ENCODE data around the gene HOXC5. TPM values are rescaled to one million over a fixed set of nuclear protein-coding genes. Genes with fewer than 3 reads are reported as not detected.

The HOXC5 gene
- total RNA-seq, 2 experiments from 2014 or later, result not detected

DNA sequence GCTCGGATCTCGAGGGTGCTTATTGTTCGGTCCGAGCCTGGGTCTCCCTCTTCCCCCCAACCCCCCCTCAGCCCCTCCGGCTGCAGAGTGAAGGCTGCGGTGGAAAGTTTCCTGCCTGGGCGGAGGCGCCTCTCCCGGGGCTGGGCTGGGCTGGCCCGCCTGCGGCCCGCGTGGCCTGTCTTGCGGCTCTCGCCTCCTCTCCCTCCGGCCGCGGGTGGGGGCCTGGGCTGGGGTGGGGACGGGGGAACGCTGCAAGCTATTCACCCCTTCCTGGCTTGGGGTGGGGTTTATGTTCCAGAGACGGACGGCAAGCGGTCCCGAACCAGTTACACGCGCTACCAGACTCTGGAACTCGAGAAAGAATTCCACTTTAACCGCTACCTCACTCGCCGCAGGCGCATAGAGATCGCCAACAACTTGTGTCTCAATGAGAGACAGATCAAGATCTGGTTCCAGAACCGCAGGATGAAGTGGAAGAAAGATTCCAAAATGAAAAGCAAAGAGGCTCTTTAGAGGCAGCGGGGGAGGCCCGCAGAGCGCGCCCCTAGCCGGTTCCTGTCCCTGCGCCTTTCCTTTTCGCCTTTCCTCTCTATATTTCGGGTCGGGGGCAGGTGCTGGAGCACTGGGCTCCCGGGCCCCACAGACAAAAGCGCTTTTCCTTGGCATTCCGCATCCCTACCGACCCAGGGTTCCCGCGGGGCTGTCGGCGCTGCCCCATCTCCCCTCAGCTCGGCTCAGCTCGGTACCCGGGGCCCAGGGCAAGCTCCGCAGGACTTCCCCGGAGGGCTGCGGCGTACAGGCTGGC lies 1.3 kb downstream of the HOXC5 start:
- Histone ChIP-seq H3K27me3 (ENCODE audit: control insufficient read depth in 1 of 2, insufficient read depth in 2 of 2, low read length in 2 of 2) (peaks cover 91 to 98% of the 10 kb centered on the region in 2 experiments), H3K27ac (ENCODE audit: low read depth in 1 of 2, low read length in 2 of 2) (no peak overlapping the region), H3K4me1 (ENCODE audit: insufficient read depth, low read length) (peaks cover 40% of the 10 kb centered on the region), H3K4me3 (ENCODE audit: low read length) (no peak overlapping the region), H3K9me3 (ENCODE audit: control insufficient read depth in 1 of 2, insufficient read depth in 1 of 2, low read length in 2 of 2) (peaks cover 10 to 50% of the 10 kb centered on the region in 2 experiments), H3K36me3 (ENCODE audit: insufficient read depth, low read length) (no peaks in the 10 kb centered on the region)
- DNase-seq, result no peak
- intact Hi-C loops (cut with DNase I, micrococcal nuclease), result loop anchor here (2.0 kb wide), 1 partner anchor 157 kb away; no protein-coding TSS in a partner anchor
- Mint-ChIP-seq H3K4me3 (peak overlapping the region; percentile 20), H3K4me1 (ENCODE audit: low read depth) (peaks cover 15% of the 10 kb centered on the region), H3K9me3 (peaks cover 2% of the 10 kb centered on the region), H3K27me3 (peaks cover 97% of the 10 kb centered on the region), H3K27ac (no peak overlapping the region), H3K36me3 (ENCODE audit: low read depth) (no peaks in the 10 kb centered on the region)
- POLR2A ChIA-PET, result interaction anchor here (1.0 kb wide), 1 partner anchor 11 kb away, joined by 4 read pairs; no protein-coding TSS in a partner anchor
- CTCF ChIA-PET, result interaction anchor here (1.3 kb wide), 1 partner anchor 174 kb away, joined by 3 read pairs; no protein-coding TSS in a partner anchor
- ATAC-seq (ENCODE audit: poor library complexity), result peak; percentile 16
- TF ChIP-seq, protein P1, sequence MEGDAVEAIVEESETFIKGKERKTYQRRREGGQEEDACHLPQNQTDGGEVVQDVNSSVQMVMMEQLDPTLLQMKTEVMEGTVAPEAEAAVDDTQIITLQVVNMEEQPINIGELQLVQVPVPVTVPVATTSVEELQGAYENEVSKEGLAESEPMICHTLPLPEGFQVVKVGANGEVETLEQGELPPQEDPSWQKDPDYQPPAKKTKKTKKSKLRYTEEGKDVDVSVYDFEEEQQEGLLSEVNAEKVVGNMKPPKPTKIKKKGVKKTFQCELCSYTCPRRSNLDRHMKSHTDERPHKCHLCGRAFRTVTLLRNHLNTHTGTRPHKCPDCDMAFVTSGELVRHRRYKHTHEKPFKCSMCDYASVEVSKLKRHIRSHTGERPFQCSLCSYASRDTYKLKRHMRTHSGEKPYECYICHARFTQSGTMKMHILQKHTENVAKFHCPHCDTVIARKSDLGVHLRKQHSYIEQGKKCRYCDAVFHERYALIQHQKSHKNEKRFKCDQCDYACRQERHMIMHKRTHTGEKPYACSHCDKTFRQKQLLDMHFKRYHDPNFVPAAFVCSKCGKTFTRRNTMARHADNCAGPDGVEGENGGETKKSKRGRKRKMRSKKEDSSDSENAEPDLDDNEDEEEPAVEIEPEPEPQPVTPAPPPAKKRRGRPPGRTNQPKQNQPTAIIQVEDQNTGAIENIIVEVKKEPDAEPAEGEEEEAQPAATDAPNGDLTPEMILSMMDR (IDR thresholded peaks at IDR 0.05), result no peak

DNA sequence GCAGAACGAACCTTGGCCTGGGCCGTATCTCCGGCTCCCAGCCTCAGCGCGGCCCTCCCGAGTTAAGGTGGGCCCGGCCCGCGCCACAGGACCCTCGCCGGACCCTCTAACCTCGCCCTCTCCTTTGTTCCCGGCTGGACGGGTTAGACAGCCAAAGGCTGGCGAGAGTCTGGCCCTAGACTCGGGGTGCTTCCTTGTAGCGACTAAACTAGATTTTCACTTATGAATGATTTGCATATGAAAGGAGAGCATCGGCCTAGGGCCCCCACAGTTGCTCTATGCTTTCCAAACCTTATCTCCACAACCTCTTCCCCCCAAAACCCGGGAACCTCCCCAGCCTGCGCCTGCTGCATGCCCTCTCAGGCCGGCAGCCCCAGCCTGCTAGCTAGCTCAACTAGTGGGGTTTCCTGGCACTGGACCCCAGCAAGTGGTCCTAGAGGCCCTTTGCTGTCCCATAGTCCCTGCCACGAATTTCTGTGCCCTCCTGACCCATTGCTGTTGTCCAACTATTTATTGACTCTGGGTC lies 2.0 kb downstream of the HOXC5 start:
- POLR2A ChIA-PET, result interaction anchor here (1.0 kb wide), 1 partner anchor 11 kb away, joined by 4 read pairs; no protein-coding TSS in a partner anchor
- Mint-ChIP-seq H3K4me3 (peak overlapping the region; percentile 54), H3K27me3 (peaks cover 97% of the 10 kb centered on the region), H3K27ac (no peak overlapping the region), H3K4me1 (ENCODE audit: low read depth) (peaks cover 9% of the 10 kb centered on the region), H3K36me3 (ENCODE audit: low read depth) (no peaks in the 10 kb centered on the region), H3K9me3 (peaks cover 2% of the 10 kb centered on the region)
- TF ChIP-seq, protein P1 (IDR thresholded peaks at IDR 0.05), result no peak
- Histone ChIP-seq H3K27ac (ENCODE audit: low read depth in 1 of 2, low read length in 2 of 2) (no peak overlapping the region), H3K36me3 (ENCODE audit: insufficient read depth, low read length) (no peaks in the 10 kb centered on the region), H3K27me3 (ENCODE audit: control insufficient read depth in 1 of 2, insufficient read depth in 2 of 2, low read length in 2 of 2) (peaks cover 92 to 100% of the 10 kb centered on the region in 2 experiments), H3K4me3 (ENCODE audit: low read length) (no peak overlapping the region), H3K9me3 (ENCODE audit: control insufficient read depth in 1 of 2, insufficient read depth in 1 of 2, low read length in 2 of 2) (peaks cover 10 to 46% of the 10 kb centered on the region in 2 experiments), H3K4me1 (ENCODE audit: insufficient read depth, low read length) (peaks cover 33% of the 10 kb centered on the region)
- ATAC-seq (ENCODE audit: poor library complexity) (no peak), DNase-seq (no peak)
- CTCF ChIA-PET, result interaction anchor here (1.3 kb wide), 1 partner anchor 173 kb away, joined by 3 read pairs; no protein-coding TSS in a partner anchor
- intact Hi-C loops (cut with DNase I, micrococcal nuclease), result no loop called here

DNA sequence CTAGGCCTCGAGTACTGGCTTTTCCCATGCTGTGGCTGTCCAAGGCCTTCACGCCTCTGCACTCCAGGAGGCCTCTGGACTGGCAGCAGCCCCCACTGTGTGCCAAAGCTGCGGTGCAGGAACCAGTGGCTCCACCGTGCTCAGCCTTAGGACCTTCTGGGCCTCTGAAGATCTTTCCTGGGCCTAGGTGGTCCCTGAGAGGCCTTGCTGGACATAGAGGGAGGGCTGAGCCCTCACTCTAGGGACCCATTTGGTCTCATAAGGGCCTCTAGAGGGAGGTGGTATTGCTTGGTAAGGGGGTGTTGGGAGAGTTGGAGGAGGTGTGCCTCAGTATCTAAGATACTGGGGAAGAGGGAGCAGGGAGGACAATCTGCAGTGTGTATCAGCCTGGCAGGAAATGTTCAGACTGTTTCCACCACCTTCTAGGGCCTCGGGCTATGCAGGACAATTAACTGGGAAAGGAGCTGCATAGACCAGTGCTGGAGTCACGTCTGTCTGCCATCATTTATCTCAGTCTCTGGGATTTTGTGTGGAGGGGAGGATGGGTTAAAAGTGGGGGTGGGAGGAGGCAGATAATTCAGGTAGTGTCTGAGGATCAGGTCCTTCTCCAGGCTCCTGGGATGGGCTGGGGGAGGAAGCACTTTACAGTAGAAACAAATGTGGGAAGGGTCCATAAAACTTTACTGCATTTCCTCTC lies 2.9 kb downstream of the HOXC5 start:
- Mint-ChIP-seq H3K9me3 (peaks cover 2% of the 10 kb centered on the region), H3K36me3 (ENCODE audit: low read depth) (no peaks in the 10 kb centered on the region), H3K27me3 (peaks cover 97% of the 10 kb centered on the region), H3K4me3 (no peak overlapping the region), H3K4me1 (ENCODE audit: low read depth) (peaks cover 8% of the 10 kb centered on the region), H3K27ac (no peak overlapping the region)
- ATAC-seq (ENCODE audit: poor library complexity), result no peak
- ChIA-PET CTCF (interaction anchor here (1.3 kb wide), 1 partner anchor 172 kb away, joined by 3 read pairs; no protein-coding TSS in a partner anchor), POLR2A (no interaction called here)
- H3K36me3 ChIP-seq (ENCODE audit: insufficient read depth, low read length), result no peaks in the 10 kb centered on the region
- TF ChIP-seq, protein P1 (IDR thresholded peaks at IDR 0.05), result no peak
- no peak overlapping the region for H3K27ac ChIP-seq (ENCODE audit: low read depth in 1 of 2, low read length in 2 of 2)
- H3K4me3 ChIP-seq (ENCODE audit: low read length), result no peak overlapping the region
- H3K9me3 ChIP-seq (ENCODE audit: control insufficient read depth in 1 of 2, insufficient read depth in 1 of 2, low read length in 2 of 2), result peaks cover 10 to 42% of the 10 kb centered on the region in 2 experiments
- intact Hi-C loops (cut with DNase I, micrococcal nuclease), result no loop called here
- peaks cover 93 to 100% of the 10 kb centered on the region in 2 experiments for H3K27me3 ChIP-seq (ENCODE audit: control insufficient read depth in 1 of 2, insufficient read depth in 2 of 2, low read length in 2 of 2)
- H3K4me1 ChIP-seq (ENCODE audit: insufficient read depth, low read length), result peaks cover 31% of the 10 kb centered on the region
- no peak for DNase-seq
